Fibroblast of lung (primary cell): ENCODE data around the gene EFCAB6.

ENCODE experiments used
- CTCF ChIP-seq, 2 donors: IDR thresholded peaks in 1 of 2; conservative IDR thresholded peaks in 1 of 2; 1 replicate in 1 of 2; 2 replicates in 1 of 2; pipeline ENCODE4 v1.5.1; 2011 to 2012; ENCODE audit warnings: low read length in 2 of 2, control low read depth in 1 of 2, inconsistent platforms in 1 of 2, low read depth in 1 of 2, mild to moderate bottlenecking in 1 of 2
- EZH2 ChIP-seq: IDR thresholded peaks from 2 replicates; pipeline ENCODE4 v1.5.1; 2012; ENCODE audit warnings: low read length, control low read depth, mild to moderate bottlenecking; ENCODE audit errors: missing control alignments

- TF ChIP-seq CTCF (conservative IDR thresholded peaks at IDR 0.05 in 1 of 2, IDR thresholded peaks at IDR 0.05 in 1 of 2; ENCODE audit: low read depth in 1 of 2, low read length in 2 of 2): no peak
- TF ChIP-seq EZH2: no peak
Observed at GRCh38 chr22:43857367-43857766, 45.3 kb upstream of the EFCAB6 start.
